GM12878 (cell line): Measurements from ENCODE around the gene PHC2. TPM values are rescaled to one million over a fixed set of nuclear protein-coding genes. Genes with fewer than 3 reads are reported as not detected.
A peak's percentile ranks its signal among the peaks of the same experiment; 100 is the strongest.

Experiments
- ATAC-seq: fragments of 200-7000 bp; cut with Tn5 transposase; 3 replicates; pipeline ENCODE4 v1.9.1; 2020; ENCODE audit warnings: mild to moderate bottlenecking, moderate library complexity
- BruUV-seq: library from RNA; stranded (reverse); fragments of 400-500 nt; replicated peaks from 2 replicates; lab custom pipeline; 2021; lab: Mats Ljungman, UMichigan
- CTCF ChIA-PET: fragments of 300-600 bp; sonication (Branson Sonifier 250); formaldehyde crosslinking; extraction: SDS; loops from one replicate; lab custom pipeline; 2021; ENCODE audit warnings: inconsistent platforms; lab: Yijun Ruan, JAX
- POLR2A ChIA-PET: fragments of 350-600 bp; formaldehyde crosslinking; extraction: SDS; loops from one replicate; lab custom pipeline; 2021; ENCODE audit warnings: inconsistent platforms; lab: Charles Lee
- RAD21 ChIA-PET: fragments of 300-600 bp; sonication (Branson Sonifier 250); formaldehyde crosslinking; loops from one replicate; lab custom pipeline; 2023; ENCODE audit warnings: antibody characterized with exemption; ENCODE audit not compliant: unreplicated experiment; lab: Charles Lee
- SMC1A ChIA-PET: fragments of 300-600 bp; sonication (Branson Sonifier 250); formaldehyde crosslinking; loops from one replicate; lab custom pipeline; 2023; ENCODE audit not compliant: unreplicated experiment, uncharacterized antibody; lab: Charles Lee
- DNase-seq: peaks from one replicate; pipeline ENCODE4 v3.0.0-alpha.2; 2011; ENCODE audit warnings: low read depth, low spot score
- FAIRE-seq: peaks from 3 replicates; lab custom pipeline; 2011; peaks lifted over from hg19 to GRCh38; lab: Jason Lieb, UNC
- H2AFZ ChIP-seq: 2 replicates; pipeline ENCODE4 v1.6.0; 2011; ENCODE audit warnings: low read depth, low read length, control low read depth; ENCODE audit not compliant: control insufficient read depth
- H3K27ac ChIP-seq: 2 replicates; pipeline ENCODE4 v1.5.1; 2011; ENCODE audit warnings: control low read depth; ENCODE audit not compliant: control insufficient read depth, insufficient read depth
- H3K27me3 ChIP-seq, 2 experiments: replicated peaks in 1 of 2; 2 replicates each; pipeline versions ENCODE4 v1.6.0 to v1.6.1; 2011; ENCODE audit warnings: low read length in 1 of 2; ENCODE audit not compliant: control insufficient read depth in 2 of 2, insufficient read depth in 2 of 2
- H3K36me3 ChIP-seq, 2 experiments: 2 replicates each; pipeline ENCODE4 v1.5.1; 2011; ENCODE audit warnings: low read length in 1 of 2; ENCODE audit not compliant: control insufficient read depth in 2 of 2, insufficient read depth in 2 of 2
- H3K4me1 ChIP-seq: 2 replicates; pipeline ENCODE4 v1.6.1; 2011; ENCODE audit warnings: mild to moderate bottlenecking, low read length, moderate library complexity, mixed read lengths; ENCODE audit not compliant: control insufficient read depth, insufficient read depth
- H3K4me2 ChIP-seq: 2 replicates; pipeline ENCODE4 v1.6.0; 2011; ENCODE audit warnings: control low read depth; ENCODE audit not compliant: control insufficient read depth, insufficient read depth
- H3K4me3 ChIP-seq: fragments of 200-600 bp; sonication (generic); 2 replicates; pipeline ENCODE4 v1.5.1; 2016
- H3K79me2 ChIP-seq: 2 replicates; pipeline ENCODE4 v1.6.0; 2011; ENCODE audit warnings: low read length; ENCODE audit not compliant: control insufficient read depth, insufficient read depth
- H3K9ac ChIP-seq: 2 replicates; pipeline ENCODE4 v1.8.0; 2011; ENCODE audit warnings: low read length, control low read depth, mixed read lengths; ENCODE audit not compliant: control insufficient read depth, insufficient read depth
- H3K9me3 ChIP-seq: replicated peaks from 3 replicates; pipeline ENCODE4 v1.5.1; 2011; ENCODE audit warnings: mild to moderate bottlenecking, low read length; ENCODE audit not compliant: control insufficient read depth, insufficient read depth
- H4K20me1 ChIP-seq: 2 replicates; pipeline ENCODE4 v1.6.0; 2011; ENCODE audit not compliant: control insufficient read depth, insufficient read depth
- CBFB ChIP-seq: IDR thresholded peaks from 2 replicates; pipeline ENCODE4 v1.6.1; 2016; ENCODE audit warnings: antibody characterized with exemption, low read depth
- CHD4 ChIP-seq: fragments of 200-600 bp; sonication (generic); IDR thresholded peaks from 2 replicates; pipeline ENCODE4 v1.6.1; 2016; ENCODE audit warnings: mild to moderate bottlenecking
- JUNB ChIP-seq: IDR thresholded peaks from 2 replicates; pipeline ENCODE4 v1.6.1; 2016; ENCODE audit warnings: antibody characterized with exemption, mild to moderate bottlenecking
- MLLT1 ChIP-seq: fragments of 450-650 bp; IDR thresholded peaks from 2 replicates; pipeline ENCODE4 v1.6.1; 2016; ENCODE audit warnings: mild to moderate bottlenecking
- NFIC ChIP-seq: IDR thresholded peaks from 2 replicates; pipeline ENCODE4 v1.6.1; 2012; ENCODE audit warnings: low read depth, mild to moderate bottlenecking, inconsistent platforms, low read length, moderate library complexity
- NFYA ChIP-seq: IDR thresholded peaks from 2 replicates; pipeline ENCODE4 v1.6.1; 2011; ENCODE audit warnings: low read depth, mild to moderate bottlenecking, low read length, improper control_type of control experiment, borderline replicate concordance
- NR2F1 ChIP-seq: fragments of 450-650 bp; conservative IDR thresholded peaks from 2 replicates; pipeline ENCODE4 v1.6.1; 2017; ENCODE audit warnings: mild to moderate bottlenecking
- RB1 ChIP-seq: fragments of 450-650 bp; formaldehyde crosslinking; IDR thresholded peaks from 2 replicates; pipeline ENCODE4 v1.6.1; 2017; ENCODE audit warnings: mild to moderate bottlenecking, borderline replicate concordance
- RCOR1 ChIP-seq: conservative IDR thresholded peaks from 2 replicates; pipeline ENCODE4 v1.6.1; 2012; ENCODE audit warnings: low read depth, low read length, improper control_type of control experiment
- TARDBP ChIP-seq: IDR thresholded peaks from 2 replicates; pipeline ENCODE4 v1.6.1; 2016; ENCODE audit warnings: borderline replicate concordance
- ZNF592 ChIP-seq: fragments of 450-650 bp; IDR thresholded peaks from 2 replicates; pipeline ENCODE4 v1.6.1; 2017; ENCODE audit warnings: mild to moderate bottlenecking, moderate library complexity
- ZNF622 ChIP-seq: fragments of 450-650 bp; IDR thresholded peaks from 2 replicates; pipeline ENCODE4 v1.6.1; 2017; ENCODE audit warnings: mild to moderate bottlenecking, inconsistent platforms
- WGBS: methylation state at CpG from one replicate; pipeline ENCODE4 v1.1.6; 2016; ENCODE audit warnings: low lambda C conversion rate; ENCODE audit not compliant: insufficient replicate concordance, insufficient coverage; ENCODE audit errors: missing lambda C conversion rate; 5-methylcytosine and 5-hydroxymethylcytosine counted together
- in situ Hi-C: fragments of 300-500 bp; cut with MboI; formaldehyde crosslinking; loops from 9 replicates; pipeline ENCODE4 v1.14.3; 2018; ENCODE audit warnings: mixed read lengths
- intact Hi-C: fragments of 100-400 bp; cut with micrococcal nuclease; formaldehyde crosslinking; loops from one replicate; pipeline ENCODE4 v1.14.2; 2022; ENCODE audit not compliant: unreplicated experiment
- polyA plus RNA-seq, 11 experiments: library from polyadenylated mRNA; depleted of rRNA in 4 of 11; unstranded in 6 of 11; stranded (reverse) in 5 of 11; fragments of >200 nt; fragmentation: Nextera tagmentation in 4 of 11; fragmentation: Illumina TruSeq in 1 of 11; extraction: Ambion mirVana in 4 of 11; extraction: Trizol in 1 of 11; gene quantifications; 1 replicate in 1 of 11; 2 replicates in 10 of 11; pipeline versions ENCODE4 v1.2.1 to v1.2.3, GENCODE V29; 2011 to 2016; ENCODE audit warnings: inconsistent platforms in 2 of 11, missing spikeins in 2 of 11, low read depth in 1 of 11
- total RNA-seq, 4 experiments: library from RNA; depleted of rRNA in 3 of 4; stranded (reverse); fragments of >200 nt in 3 of 4; fragmentation: Illumina TruSeq in 1 of 4; extraction: Trizol in 1 of 4; gene quantifications; 2 replicates each; pipeline versions ENCODE4 v1.2.1 to v1.2.3, GENCODE V29; 2013 to 2021

The PHC2 gene
- total and polyA plus RNA-seq, 10 of the 15 experiments (the other 5 are each of a cell fraction or from before 2014, with no cell fraction given) = 2.0 to 35.9 (median 16.4) TPM

- Histone ChIP-seq H3K36me3 (peaks cover 12 to 16% of the 10 kb centered on the region in 2 experiments; a peak in 3 of 4 replicates), H3K9me3 (no peaks in the 10 kb centered on the region), H3K79me2 (no peaks in the 10 kb centered on the region), H3K4me2 (no peak overlapping the region), H3K9ac (no peak overlapping the region), H3K4me3 (no peak overlapping the region), H3K27ac (no peak overlapping the region), H3K4me1 (no peaks in the 10 kb centered on the region), H3K27me3 (no peaks in the 10 kb centered on the region), H2AFZ (no peak overlapping the region), H4K20me1 (no peaks in the 10 kb centered on the region)
- 94% methylated on average over 5 of the region's 6 CpGs for WGBS
- ChIA-PET POLR2A (no interaction called here), SMC1A (interaction anchor here (0.9 kb wide), 1 partner anchor 149 kb away, joined by 3 read pairs; no protein-coding TSS in a partner anchor), RAD21 (no interaction called here), CTCF (interaction anchor here (1.3 kb wide), 1 partner anchor 9 kb away, joined by 4 read pairs; no protein-coding TSS in a partner anchor)
- in situ Hi-C loops = no loop called here
- TF ChIP-seq CBFB = no peak
- TF ChIP-seq CHD4 = no peak
- TF ChIP-seq RB1 = no peak
- TF ChIP-seq TARDBP = no peak
- no peak for FAIRE-seq
- intact Hi-C loops = no loop called here
- DNase-seq = no peak
- no TSS peak for BruUV-seq
- no peak for ATAC-seq
Measured at GRCh38 chr1:33322109-33322508, 108.8 kb downstream of the PHC2 start.

GRCh38 chr1:33321178-33321577, 109.7 kb downstream of the PHC2 start:
- POLR2A ChIA-PET = no interaction called here
- DNase-seq = no peak
- Histone ChIP-seq H3K27me3 (no peaks in the 10 kb centered on the region; a peak in 2 of 4 replicates), H3K79me2 (no peaks in the 10 kb centered on the region), H3K4me1 (no peaks in the 10 kb centered on the region), H2AFZ (no peak overlapping the region), H3K9ac (no peak overlapping the region), H3K36me3 (peaks cover 7 to 16% of the 10 kb centered on the region in 2 experiments; a peak in 3 of 4 replicates), H3K9me3 (no peaks in the 10 kb centered on the region), H3K4me2 (no peak overlapping the region), H3K4me3 (no peak overlapping the region), H4K20me1 (no peaks in the 10 kb centered on the region), H3K27ac (no peak overlapping the region)
- 57% methylated on average over 3 of the region's 5 CpGs for WGBS
- RAD21 ChIA-PET = no interaction called here
- SMC1A ChIA-PET = interaction anchor here (0.9 kb wide), 1 partner anchor 150 kb away, joined by 3 read pairs; no protein-coding TSS in a partner anchor
- peak; percentile 27 for FAIRE-seq
- ATAC-seq = no peak
- in situ Hi-C loops = no loop called here
- CTCF ChIA-PET = interaction anchor here (0.6 kb wide), 1 partner anchor 181 kb away, joined by 3 read pairs; no protein-coding TSS in a partner anchor
- BruUV-seq = no TSS peak
- intact Hi-C loops = no loop called here
- TF ChIP-seq JUNB (no peak), ZNF622 (no peak), NFIC (no peak), NR2F1 (no peak), ZNF592 (no peak), MLLT1 (no peak), NFYA (no peak), RCOR1 (no peak)
